ENCODE measurements around the gene RUNX2. TPM values are rescaled to one million over a fixed set of nuclear protein-coding genes. Genes with fewer than 3 reads are reported as not detected.

Gene RUNX2
- total RNA-seq, 2 experiments from 2014 or later: 2.7 to 3.0 TPM

DNA sequence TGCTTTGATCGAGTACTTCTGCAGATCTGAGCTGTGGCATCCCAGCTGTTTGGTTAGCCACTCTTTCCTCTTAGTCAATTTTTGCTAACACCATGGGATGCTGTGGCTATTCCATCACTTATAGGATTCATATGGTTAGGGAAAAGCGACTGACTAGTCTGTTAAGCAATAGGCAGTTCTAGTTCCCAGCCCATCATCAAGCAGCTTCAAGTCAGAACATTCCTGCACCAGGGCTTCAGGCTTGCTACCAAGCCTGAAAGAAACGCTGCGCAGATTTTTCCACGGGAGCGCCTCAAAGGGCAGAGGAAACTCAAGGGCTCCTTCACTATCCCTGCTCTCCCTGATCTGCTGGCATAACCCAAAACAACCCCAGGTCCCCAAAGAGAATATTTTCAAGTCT is 209.4 kb downstream of the RUNX2 start:
- ChIA-PET POLR2A (no interaction called here), CTCF (no interaction called here)
- DNase-seq (no peak), ATAC-seq (no peak)
- Mint-ChIP-seq H3K27ac (no peak overlapping the region), H3K4me1 (ENCODE audit: low read depth) (peaks cover 2% of the 10 kb centered on the region), H3K4me3 (no peak overlapping the region), H3K36me3 (ENCODE audit: low read depth) (no peaks in the 10 kb centered on the region), H3K27me3 (ENCODE audit: low read depth) (no peaks in the 10 kb centered on the region), H3K9me3 (ENCODE audit: insufficient read depth) (no peaks in the 10 kb centered on the region)

DNA sequence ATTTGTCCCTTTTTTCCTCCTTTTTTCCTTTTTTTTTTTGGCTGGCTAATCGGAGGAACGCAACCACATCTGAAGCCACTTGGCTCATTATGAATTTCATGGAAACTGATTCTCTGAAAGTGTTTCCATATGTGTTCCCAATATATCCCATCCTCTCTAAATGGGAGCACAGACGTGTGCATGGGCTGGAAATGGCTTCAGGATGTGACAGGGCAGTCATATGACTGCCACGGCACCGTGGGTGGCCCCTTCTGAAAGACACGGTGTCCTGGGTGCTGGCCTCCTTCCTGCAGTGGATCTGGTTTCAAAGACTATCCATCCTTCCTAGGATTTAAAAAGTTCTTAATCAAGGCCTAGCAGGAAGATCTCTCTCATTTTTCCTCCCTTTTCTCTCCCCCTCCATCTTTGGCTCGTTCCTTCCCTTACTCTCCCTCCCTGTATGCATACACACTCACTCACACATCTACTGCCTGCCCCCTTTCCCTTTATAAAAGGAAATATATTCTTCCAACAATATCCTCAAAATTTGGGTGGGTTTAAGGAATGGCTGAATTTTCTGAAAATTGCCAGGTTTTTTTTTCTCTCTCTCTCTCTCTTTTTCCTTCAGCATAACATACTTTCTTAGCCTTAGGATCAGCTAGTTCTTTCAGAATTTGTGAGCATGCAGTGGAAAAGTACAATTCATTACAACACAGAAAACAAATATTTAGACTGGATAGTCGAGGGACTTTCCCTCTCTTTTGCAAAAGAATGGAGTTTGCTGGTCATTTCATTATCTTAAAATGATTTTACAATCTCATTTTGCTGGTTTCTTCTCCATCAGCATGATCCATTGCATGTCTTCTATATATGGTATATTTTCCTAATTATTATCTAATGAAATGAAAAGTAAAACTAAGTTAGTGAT is 210.8 kb downstream of the RUNX2 start:
- H3K9me3 Mint-ChIP-seq (ENCODE audit: insufficient read depth): no peaks in the 10 kb centered on the region
- peaks cover 4% of the 10 kb centered on the region for H3K4me1 Mint-ChIP-seq (ENCODE audit: low read depth)
- CTCF ChIA-PET: no interaction called here
- POLR2A ChIA-PET: no interaction called here
- DNase-seq (no peak), ATAC-seq (no peak)
- H3K36me3 Mint-ChIP-seq (ENCODE audit: low read depth): no peaks in the 10 kb centered on the region
- no peak overlapping the region for H3K4me3 Mint-ChIP-seq
- H3K27ac Mint-ChIP-seq: no peak overlapping the region
- H3K27me3 Mint-ChIP-seq (ENCODE audit: low read depth): no peaks in the 10 kb centered on the region

DNA sequence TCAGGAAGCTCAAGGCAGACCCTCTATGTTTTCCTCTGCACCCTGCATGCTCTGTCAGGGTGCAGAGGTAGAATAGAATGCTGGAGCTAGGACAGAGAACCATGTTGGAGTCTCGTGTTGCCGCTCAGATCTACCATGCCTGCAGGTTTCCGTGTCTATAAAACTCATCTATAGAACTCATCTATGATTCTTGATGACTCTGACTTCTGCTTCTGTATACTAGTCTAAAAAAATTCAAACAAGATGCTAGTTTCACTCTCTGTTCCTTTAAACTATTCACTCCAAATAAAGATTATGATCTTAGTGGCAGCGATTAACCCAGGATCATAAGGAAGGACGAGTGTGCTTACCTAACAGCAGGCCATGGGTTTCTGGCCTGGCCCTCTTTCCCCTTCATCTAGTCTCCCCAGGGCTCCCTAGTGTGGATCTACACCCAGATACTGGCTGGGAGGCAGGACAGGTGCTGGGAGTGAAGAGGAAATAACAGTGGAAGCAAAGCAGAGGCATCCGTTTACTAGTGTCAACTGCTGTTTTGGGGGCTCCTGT is 212.3 kb downstream of the RUNX2 start:
- Mint-ChIP-seq H3K36me3 (ENCODE audit: low read depth) (peaks cover 3% of the 10 kb centered on the region), H3K4me1 (ENCODE audit: low read depth) (peaks cover 4% of the 10 kb centered on the region), H3K27me3 (ENCODE audit: low read depth) (no peaks in the 10 kb centered on the region), H3K27ac (no peak overlapping the region), H3K9me3 (ENCODE audit: insufficient read depth) (no peaks in the 10 kb centered on the region), H3K4me3 (no peak overlapping the region)
- CTCF ChIA-PET: interaction anchor here (0.9 kb wide), 1 partner anchor 1065 kb away, joined by 3 read pairs; no protein-coding TSS in a partner anchor
- DNase-seq (no peak), ATAC-seq (no peak)
- POLR2A ChIA-PET: no interaction called here

DNA sequence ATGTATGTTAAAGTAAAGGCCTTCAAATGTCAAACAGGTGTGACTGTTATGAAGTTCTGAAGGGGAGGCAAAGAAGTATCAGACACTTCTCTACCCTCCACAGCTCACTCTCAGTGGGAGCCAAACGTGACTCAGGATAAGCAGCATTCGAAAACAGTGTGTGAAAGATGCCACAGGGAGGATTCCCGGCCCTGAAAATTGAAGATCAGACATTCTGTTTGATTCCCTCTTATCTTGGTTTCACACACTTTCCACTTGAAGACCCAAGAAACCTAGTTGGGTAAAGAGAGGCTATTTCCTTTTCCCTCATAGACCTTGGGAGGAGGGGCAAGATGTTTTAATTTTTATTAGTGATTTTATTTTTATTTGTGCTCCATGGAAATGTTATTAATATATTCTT is 213.8 kb downstream of the RUNX2 start:
- Mint-ChIP-seq H3K36me3 (ENCODE audit: low read depth) (peaks cover 3% of the 10 kb centered on the region), H3K9me3 (ENCODE audit: insufficient read depth) (no peaks in the 10 kb centered on the region), H3K4me3 (no peak overlapping the region), H3K27me3 (ENCODE audit: low read depth) (no peaks in the 10 kb centered on the region), H3K4me1 (ENCODE audit: low read depth) (peaks cover 4% of the 10 kb centered on the region), H3K27ac (no peak overlapping the region)
- DNase-seq (no peak), ATAC-seq (no peak)
- POLR2A ChIA-PET: no interaction called here
- CTCF ChIA-PET: interaction anchor here (0.5 kb wide), 1 partner anchor 982 kb away, joined by 3 read pairs; no protein-coding TSS in a partner anchor

DNA sequence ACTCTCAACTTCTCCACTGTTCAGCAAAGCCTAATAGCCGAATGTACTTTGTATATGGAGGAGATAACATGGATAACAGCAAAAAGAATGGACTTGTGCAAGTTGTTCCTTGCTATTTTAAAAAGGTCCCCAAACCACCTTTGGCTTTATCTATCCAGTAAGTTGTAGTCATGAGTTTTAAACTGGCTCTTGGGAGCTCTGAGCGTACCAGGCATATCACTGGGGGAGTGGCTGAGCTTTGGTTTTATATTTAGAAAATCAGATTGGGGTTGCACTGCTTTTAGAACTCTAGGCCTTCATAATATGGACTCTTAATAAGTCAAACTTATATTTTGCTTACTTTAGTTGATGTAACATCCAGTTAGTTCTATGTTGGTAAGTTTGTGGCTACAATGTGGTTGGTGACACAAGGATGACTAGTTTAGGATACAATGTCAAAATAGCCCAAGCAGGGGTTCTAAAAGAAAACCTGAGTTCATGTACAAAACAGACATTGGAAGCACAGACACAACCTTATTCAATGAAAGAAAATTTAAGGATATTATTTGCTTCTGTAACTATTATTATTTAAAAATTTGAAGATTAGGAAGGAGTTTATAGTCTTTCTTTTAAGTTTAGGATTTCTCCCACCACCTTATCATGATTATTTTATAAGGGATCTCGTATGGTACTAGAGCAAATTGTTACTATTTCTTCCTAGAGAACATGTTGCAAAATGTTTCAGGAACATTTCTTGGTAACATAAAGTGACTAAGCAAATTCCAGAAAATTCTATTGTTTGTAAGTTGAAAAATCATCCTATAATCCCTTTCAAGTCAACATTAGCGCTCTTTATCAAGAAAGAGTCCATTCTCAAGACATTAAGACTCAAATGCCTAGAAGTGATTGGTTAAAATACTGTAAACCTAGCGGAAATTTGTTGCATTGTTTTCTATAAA is 215.4 kb downstream of the RUNX2 start:
- DNase-seq: no peak
- ChIA-PET CTCF (interaction anchor here (0.9 kb wide), 1 partner anchor 9 kb away, joined by 3 read pairs; no protein-coding TSS in a partner anchor), POLR2A (no interaction called here)
- ATAC-seq: no peak
- no peaks in the 10 kb centered on the region for H3K27me3 Mint-ChIP-seq (ENCODE audit: low read depth)
- H3K4me1 Mint-ChIP-seq (ENCODE audit: low read depth): peaks cover 4% of the 10 kb centered on the region
- no peak overlapping the region for H3K4me3 Mint-ChIP-seq
- H3K36me3 Mint-ChIP-seq (ENCODE audit: low read depth): peaks cover 9% of the 10 kb centered on the region
- no peaks in the 10 kb centered on the region for H3K9me3 Mint-ChIP-seq (ENCODE audit: insufficient read depth)
- H3K27ac Mint-ChIP-seq: no peak overlapping the region

DNA sequence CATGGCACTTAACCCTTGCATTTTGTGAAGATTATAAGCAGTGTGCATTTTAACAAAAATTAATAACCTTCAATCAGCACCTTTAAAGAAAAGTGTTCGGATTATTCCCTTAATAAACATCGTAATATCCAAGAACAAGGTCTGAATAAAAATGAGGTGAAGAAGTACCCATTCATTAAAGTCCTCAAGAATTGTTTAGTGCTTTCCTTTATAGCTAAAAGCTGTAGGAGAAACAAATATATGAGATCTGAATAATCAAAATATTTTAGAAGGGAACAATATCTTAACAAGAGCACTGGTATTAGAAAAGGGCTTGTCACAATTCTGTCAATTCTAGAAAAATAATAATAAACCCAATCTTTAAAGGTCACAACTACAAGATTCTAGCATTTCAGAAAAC is 217.3 kb downstream of the RUNX2 start:
- no peak overlapping the region for H3K27ac Mint-ChIP-seq
- CTCF ChIA-PET: interaction anchor here (0.6 kb wide), 1 partner anchor 41 kb away, joined by 3 read pairs; no protein-coding TSS in a partner anchor
- H3K9me3 Mint-ChIP-seq (ENCODE audit: insufficient read depth): no peaks in the 10 kb centered on the region
- H3K27me3 Mint-ChIP-seq (ENCODE audit: low read depth): no peaks in the 10 kb centered on the region
- no peak overlapping the region for H3K4me3 Mint-ChIP-seq
- DNase-seq: no peak
- H3K36me3 Mint-ChIP-seq (ENCODE audit: low read depth): peaks cover 9% of the 10 kb centered on the region
- POLR2A ChIA-PET: no interaction called here
- no peak for ATAC-seq
- H3K4me1 Mint-ChIP-seq (ENCODE audit: low read depth): peaks cover 4% of the 10 kb centered on the region

DNA sequence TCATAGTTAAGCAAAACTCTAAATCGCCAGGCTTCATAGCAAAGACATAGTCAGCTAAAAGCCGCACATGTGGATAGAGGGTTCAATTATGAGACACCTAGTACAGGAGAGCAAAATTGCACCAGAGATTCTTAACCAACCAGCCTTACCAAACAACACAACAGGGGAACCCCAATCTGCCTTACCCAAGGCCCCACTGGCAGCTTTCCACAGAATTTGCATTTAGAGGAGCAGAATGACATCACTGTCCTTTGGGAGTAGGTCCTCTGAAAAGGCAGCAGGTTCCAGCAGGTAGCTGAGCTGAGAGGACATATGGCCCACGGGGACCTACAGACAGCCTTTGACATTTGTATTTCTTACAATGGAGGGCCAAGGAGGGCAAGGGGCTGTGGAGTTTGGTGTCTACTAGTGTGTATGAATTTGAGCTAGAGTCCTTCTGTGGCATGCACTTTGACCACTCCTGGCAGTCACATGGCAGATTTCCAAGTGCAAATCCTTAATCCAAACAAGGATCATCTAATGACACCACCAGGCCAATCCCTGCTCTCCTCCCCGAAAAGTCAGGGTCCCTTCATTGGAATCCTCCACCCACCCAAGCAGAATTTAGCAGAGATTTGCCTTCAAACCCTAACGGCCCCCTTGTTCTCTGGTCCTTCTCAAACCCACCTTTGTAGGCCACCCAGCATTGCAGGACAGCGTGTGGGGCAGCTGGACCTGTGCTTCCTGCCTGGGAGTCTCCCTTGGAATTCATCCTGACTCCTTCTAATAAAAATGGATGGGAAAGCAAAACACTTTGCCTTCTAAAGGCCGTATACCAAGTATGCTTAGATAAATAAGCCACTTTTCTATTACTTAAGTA is 220.8 kb downstream of the RUNX2 start:
- H3K27ac Mint-ChIP-seq: no peak overlapping the region
- H3K4me1 Mint-ChIP-seq (ENCODE audit: low read depth): no peaks in the 10 kb centered on the region
- no peak for ATAC-seq
- peaks cover 9% of the 10 kb centered on the region for H3K36me3 Mint-ChIP-seq (ENCODE audit: low read depth)
- no peak for DNase-seq
- no peaks in the 10 kb centered on the region for H3K9me3 Mint-ChIP-seq (ENCODE audit: insufficient read depth)
- ChIA-PET POLR2A (no interaction called here), CTCF (no interaction called here)
- H3K27me3 Mint-ChIP-seq (ENCODE audit: low read depth): no peaks in the 10 kb centered on the region
- no peak overlapping the region for H3K4me3 Mint-ChIP-seq

DNA sequence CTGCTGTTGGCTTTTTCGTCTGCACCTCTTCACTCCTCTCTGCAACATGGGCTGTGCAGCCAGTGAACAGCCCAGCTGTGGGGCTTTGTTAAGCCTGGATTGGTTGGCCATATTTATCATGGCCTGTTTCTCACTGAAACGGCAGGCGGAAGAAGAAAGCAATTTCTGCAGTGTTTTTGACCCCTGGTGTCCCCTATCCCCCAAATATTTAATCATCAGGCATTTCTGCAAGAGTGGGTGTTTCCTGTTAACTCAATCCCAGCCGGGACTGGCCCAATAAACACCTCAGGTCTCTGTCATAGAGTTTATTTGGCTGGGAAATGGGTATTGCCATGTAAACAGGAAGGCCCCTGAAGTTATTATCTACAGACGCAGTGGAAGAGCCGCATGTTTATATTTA is 224.4 kb downstream of the RUNX2 start:
- POLR2A ChIA-PET: no interaction called here
- no peak for ATAC-seq
- H3K36me3 Mint-ChIP-seq (ENCODE audit: low read depth): peaks cover 4% of the 10 kb centered on the region
- H3K27ac Mint-ChIP-seq: no peak overlapping the region
- peaks cover 2% of the 10 kb centered on the region for H3K27me3 Mint-ChIP-seq (ENCODE audit: low read depth)
- DNase-seq: no peak
- H3K4me1 Mint-ChIP-seq (ENCODE audit: low read depth): no peaks in the 10 kb centered on the region
- H3K4me3 Mint-ChIP-seq: no peak overlapping the region
- CTCF ChIA-PET: no interaction called here
- H3K9me3 Mint-ChIP-seq (ENCODE audit: insufficient read depth): no peaks in the 10 kb centered on the region

DNA sequence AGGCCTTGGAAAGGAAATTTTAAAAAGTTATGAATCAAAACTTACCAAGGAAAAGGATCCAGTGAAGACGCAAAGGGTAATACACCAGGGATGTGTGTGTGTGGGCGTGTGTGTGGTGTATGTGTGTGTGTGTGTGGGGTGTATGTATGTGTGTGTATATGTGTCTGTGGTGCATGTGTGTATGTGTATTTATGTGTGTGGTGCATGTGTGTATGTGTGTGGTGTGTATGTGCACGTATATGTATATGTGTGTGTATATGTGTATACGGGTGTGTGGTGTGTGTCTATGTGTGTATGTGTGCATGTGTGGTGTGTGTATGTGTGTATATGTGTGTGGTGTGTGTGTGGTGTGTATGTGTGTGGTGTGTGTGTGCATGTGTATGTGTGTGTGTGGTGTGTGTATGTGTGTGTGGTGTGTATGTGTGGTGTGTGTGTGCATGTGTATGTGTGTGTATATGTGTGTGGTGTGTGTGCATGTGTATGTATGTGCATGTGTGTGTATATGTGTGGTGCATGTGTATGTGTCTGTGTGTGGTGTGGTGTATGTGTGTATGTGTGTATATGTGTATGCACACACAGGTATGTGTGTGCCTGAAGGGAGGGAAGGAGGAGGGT is 225.7 kb downstream of the RUNX2 start:
- no peak for ATAC-seq
- Mint-ChIP-seq H3K4me1 (ENCODE audit: low read depth) (peaks cover under 1% of the 10 kb centered on the region), H3K27ac (peak overlapping the region; percentile 22), H3K9me3 (ENCODE audit: insufficient read depth) (no peaks in the 10 kb centered on the region), H3K4me3 (no peak overlapping the region), H3K27me3 (ENCODE audit: low read depth) (peaks cover 2% of the 10 kb centered on the region), H3K36me3 (ENCODE audit: low read depth) (no peaks in the 10 kb centered on the region)
- ChIA-PET POLR2A (interaction anchor here (0.6 kb wide), 1 partner anchor 38 kb away, joined by 4 read pairs; no protein-coding TSS in a partner anchor), CTCF (no interaction called here)
- DNase-seq: no peak

DNA sequence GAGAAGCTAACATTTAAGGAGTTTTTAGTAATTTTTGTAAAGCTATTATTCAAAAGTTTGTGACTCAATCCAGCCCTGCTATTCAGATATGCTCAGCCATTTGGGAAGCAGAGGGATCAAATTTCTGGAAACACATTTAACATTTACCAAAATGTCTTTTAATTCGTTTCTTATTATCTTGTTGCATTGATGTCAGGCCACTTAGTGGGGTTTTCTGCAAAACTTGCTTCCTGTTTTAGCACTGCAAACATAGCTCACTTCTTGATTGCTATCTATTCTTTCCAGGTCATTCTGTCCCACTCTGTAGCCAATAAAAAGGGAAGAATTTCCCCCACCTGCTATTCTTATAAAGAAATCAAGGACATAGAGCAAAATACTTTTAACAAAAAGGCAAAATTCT is 226.5 kb downstream of the RUNX2 start:
- H3K4me1 Mint-ChIP-seq (ENCODE audit: low read depth): peaks cover 6% of the 10 kb centered on the region
- ATAC-seq (no peak), DNase-seq (no peak)
- H3K9me3 Mint-ChIP-seq (ENCODE audit: insufficient read depth): no peaks in the 10 kb centered on the region
- H3K27me3 Mint-ChIP-seq (ENCODE audit: low read depth): peaks cover 2% of the 10 kb centered on the region
- ChIA-PET POLR2A (no interaction called here), CTCF (no interaction called here)
- no peak overlapping the region for H3K4me3 Mint-ChIP-seq
- H3K36me3 Mint-ChIP-seq (ENCODE audit: low read depth): peaks cover 2% of the 10 kb centered on the region
- no peak overlapping the region for H3K27ac Mint-ChIP-seq

Measured in activated CD8-positive, alpha-beta T cell treated with anti-CD3 and anti-CD28 coated beads, Interleukin-2, amount 10 ng/mL, durations not matched to agents 7 days and 5 days (primary cell).